NT2/D1 (cell line): Measurements from ENCODE around the gene AHDC1.
A peak's percentile ranks its signal among the peaks of the same experiment; 100 is the strongest.

Experiments
- DNase-seq: peaks from one replicate; pipeline ENCODE4 v3.0.0-alpha.2; 2011; ENCODE audit warnings: low read depth, low spot score
- H3K27me3 ChIP-seq: 2 replicates; pipeline ENCODE4 v1.6.0; 2011; ENCODE audit warnings: mild to moderate bottlenecking; ENCODE audit not compliant: insufficient read length, insufficient read depth
- H3K36me3 ChIP-seq: 2 replicates; pipeline ENCODE4 v1.6.1; 2011; ENCODE audit warnings: mild to moderate bottlenecking, low read length, mixed read lengths; ENCODE audit not compliant: insufficient read depth, insufficient read length
- H3K4me1 ChIP-seq: 2 replicates; pipeline ENCODE4 v1.5.1; 2011; ENCODE audit not compliant: insufficient read depth, insufficient read length
- H3K4me3 ChIP-seq: 2 replicates; pipeline ENCODE4 v1.5.1; 2011; ENCODE audit warnings: low read depth; ENCODE audit not compliant: insufficient read length
- H3K9ac ChIP-seq: 2 replicates; pipeline ENCODE4 v1.6.0; 2011; ENCODE audit warnings: low read depth; ENCODE audit not compliant: insufficient read length
- H3K9me3 ChIP-seq: 2 replicates; pipeline ENCODE4 v1.5.1; 2011; ENCODE audit warnings: mild to moderate bottlenecking, low read length; ENCODE audit not compliant: insufficient read depth
- SUZ12 ChIP-seq: IDR thresholded peaks from 2 replicates; pipeline ENCODE4 v1.6.1; 2011; ENCODE audit not compliant: insufficient read length, insufficient read depth; ENCODE audit errors: extremely low read depth
- YY1 ChIP-seq: IDR thresholded peaks from 2 replicates; pipeline ENCODE4 v1.6.1; 2011; ENCODE audit not compliant: insufficient read length, insufficient read depth
- ZNF274 ChIP-seq: IDR thresholded peaks from 2 replicates; pipeline ENCODE4 v1.6.1; 2011; ENCODE audit warnings: mild to moderate bottlenecking, low read depth, low read length

Gene AHDC1

DNA sequence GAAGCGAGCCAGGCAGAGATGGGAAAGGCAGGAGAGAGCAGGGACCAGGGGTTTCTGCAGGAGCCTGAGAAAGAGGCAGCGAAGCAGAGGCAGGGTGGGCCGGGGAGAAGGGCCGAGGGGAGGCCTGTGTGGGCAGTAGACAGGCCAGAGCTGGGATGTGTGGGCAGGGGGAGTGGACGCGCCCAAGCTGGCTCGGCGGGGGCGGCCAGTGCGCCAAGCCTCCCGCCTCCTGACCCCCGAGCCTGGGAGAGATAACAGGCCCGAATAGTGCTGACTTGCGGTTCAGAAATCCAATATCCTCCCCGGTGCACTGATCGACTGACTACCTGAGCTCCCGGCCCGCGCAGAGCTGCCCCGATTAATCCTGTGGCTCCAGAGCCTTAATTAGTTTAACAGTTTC is 41.9 kb downstream of the AHDC1 start:
- peaks cover 77% of the 10 kb centered on the region for H3K4me1 ChIP-seq
- H3K27me3 ChIP-seq, result no peaks in the 10 kb centered on the region
- peaks cover 39% of the 10 kb centered on the region for H3K36me3 ChIP-seq
- TF ChIP-seq ZNF274, result no peak
- no peak for TF ChIP-seq SUZ12
- no peak for TF ChIP-seq YY1
- H3K9me3 ChIP-seq, result no peaks in the 10 kb centered on the region
- no peak overlapping the region for H3K4me3 ChIP-seq
- peak overlapping the region; percentile 59 for H3K9ac ChIP-seq
- no peak for DNase-seq

DNA sequence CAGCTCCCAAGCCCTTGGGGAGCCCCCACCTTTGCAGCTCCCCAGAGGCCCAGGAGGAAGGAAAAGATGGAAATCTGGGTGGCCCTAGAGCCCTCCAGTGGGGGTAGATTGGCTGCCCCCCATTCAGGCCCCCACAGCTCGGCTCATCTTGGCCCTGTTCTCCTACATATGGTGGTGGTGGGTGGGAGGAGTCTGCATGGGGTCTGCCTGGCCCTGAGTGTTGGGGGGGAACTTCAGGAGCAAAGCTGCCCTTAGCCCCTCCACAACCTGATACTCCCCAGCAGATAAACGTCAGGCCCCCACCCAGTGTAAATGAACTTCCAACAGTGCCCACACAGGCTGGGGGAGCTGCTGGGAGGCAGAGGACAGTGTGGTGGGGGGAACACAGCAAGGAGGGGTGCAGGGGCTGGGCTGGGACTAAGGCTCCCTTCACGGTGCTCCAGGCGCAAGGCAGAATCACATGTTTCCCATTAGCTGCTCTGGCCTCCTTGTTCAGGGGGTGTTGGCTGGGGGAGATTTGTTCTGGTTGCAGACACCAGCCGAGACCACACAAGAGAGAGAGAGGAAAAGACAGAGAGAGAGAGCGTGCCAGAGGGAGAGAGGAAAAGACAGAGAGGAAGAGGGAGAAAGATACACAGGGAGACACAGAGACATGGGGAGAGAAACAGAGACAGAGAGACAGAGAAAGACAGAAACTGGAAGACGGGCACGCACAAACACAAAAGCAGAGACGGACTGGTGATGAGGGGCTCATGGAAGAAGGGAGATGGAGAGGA is 42.6 kb downstream of the AHDC1 start:
- peak overlapping the region; percentile 64 for H3K9ac ChIP-seq
- peaks cover 71% of the 10 kb centered on the region for H3K4me1 ChIP-seq
- no peak for DNase-seq
- TF ChIP-seq ZNF274 (no peak), SUZ12 (no peak), YY1 (no peak)
- H3K4me3 ChIP-seq, result no peak overlapping the region
- peaks cover 39% of the 10 kb centered on the region for H3K36me3 ChIP-seq
- H3K27me3 ChIP-seq, result no peaks in the 10 kb centered on the region
- no peaks in the 10 kb centered on the region for H3K9me3 ChIP-seq

DNA sequence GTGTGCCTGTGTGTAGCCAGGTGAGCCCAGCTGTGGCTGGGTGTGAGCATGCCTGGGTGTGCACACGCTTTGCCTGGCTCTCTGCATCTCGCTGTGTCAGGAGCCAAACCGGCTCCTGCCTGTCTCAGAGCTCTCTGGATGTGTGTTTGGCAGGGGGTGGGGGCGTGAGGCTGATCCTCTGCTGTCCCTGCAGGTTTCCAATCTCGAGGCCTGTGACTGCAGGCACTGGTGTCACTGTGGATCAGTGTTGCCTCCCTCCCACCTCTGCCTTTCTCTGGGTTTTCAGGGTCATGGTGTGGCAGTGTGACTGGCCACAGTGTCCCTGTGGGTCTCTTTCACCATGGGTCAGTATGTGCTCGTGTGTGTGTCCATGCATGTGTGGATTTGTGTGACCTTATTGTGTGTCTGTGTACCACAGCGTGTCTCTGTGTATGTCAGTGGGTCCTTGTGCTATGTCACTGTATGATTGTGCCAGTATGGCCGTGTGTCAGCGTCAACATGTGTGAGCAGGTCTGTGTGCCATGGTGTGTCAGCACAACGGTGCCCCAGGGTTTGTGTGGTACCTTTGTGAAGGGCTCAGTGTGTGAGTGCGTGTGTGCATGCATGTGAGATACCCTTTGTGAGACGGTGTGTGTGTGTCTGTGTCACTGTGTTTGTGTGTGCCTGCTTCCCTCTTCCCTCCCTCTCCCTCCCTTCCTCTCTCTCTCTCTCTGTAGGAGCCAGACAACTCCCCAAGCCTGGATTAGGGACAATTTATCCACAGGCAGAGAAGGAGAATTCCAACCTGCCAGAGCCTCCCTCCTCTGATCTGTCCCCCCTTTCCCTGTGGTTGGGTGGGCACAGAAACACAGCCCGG is 43.4 kb downstream of the AHDC1 start:
- peaks cover 70% of the 10 kb centered on the region for H3K4me1 ChIP-seq
- no peaks in the 10 kb centered on the region for H3K27me3 ChIP-seq
- no peak for DNase-seq
- no peaks in the 10 kb centered on the region for H3K9me3 ChIP-seq
- H3K4me3 ChIP-seq, result no peak overlapping the region
- TF ChIP-seq YY1 (no peak), ZNF274 (no peak), SUZ12 (no peak)
- peaks cover 33% of the 10 kb centered on the region for H3K36me3 ChIP-seq
- peak overlapping the region; percentile 64 for H3K9ac ChIP-seq

DNA sequence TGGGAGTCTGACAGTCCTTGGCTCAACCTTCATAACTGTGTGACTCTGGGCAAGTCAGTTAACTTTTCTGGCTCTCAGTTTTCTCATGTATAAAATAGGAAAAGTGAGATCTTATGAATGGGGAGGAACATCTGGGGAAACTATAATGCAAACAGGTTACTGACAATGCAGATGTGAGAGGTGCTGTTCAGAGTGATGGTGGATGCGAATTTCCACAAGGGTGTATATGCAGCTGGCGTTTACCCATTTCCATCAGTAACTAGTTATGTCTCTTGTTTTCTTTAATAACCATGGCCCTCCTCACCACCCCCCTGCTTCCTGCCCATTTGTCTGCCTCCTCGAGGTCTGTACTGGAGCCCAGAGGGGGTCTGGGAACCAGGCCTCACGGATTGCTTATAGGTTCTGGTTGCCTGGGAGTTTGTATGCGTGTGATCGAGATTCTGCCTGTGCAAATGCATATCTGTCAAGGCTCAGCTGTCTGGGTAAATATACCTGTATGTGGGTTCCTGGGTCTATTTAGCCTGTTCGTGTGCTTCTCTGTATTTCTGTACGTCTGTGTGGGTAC is 44.4 kb downstream of the AHDC1 start:
- no peak overlapping the region for H3K4me3 ChIP-seq

DNA sequence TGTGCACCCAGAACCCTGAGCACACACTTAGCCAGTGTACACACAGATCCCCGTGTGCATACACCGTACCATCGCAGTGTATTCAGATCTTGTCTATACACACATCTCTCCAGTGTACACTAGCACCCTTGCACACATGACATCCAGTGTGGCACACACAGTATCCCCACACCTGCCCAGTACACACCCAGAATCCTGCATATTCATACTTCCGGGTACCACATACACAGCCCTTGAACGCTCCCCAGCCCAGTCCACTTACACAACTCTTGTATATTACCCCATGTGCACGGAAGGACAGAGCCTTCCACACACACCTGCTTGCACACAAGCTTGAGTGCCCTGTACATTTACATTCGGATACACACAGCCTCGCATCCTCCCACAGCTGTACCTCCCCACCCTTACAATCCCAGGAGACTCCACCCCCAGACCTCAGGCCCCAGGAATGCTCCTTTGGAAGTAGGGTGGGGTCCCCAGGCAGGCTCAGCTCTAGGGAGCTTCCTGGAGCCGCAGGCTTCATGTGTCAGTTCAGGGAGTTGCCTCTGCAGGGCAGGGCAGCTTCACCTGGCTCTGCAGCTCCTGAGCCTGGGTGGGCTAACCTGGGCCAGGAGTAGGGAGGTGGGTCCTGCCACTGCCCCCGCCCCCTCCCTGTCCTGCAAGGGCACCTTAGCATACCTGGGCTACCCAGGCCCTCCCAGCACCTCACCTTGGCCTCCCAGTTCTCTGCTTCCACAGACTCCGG is 46.2 kb downstream of the AHDC1 start:
- no peak for DNase-seq
- Histone ChIP-seq H3K9ac (peak overlapping the region; percentile 58), H3K27me3 (no peaks in the 10 kb centered on the region), H3K4me3 (no peak overlapping the region), H3K9me3 (no peaks in the 10 kb centered on the region), H3K36me3 (peaks cover 57% of the 10 kb centered on the region), H3K4me1 (peaks cover 54% of the 10 kb centered on the region)
- no peak for TF ChIP-seq YY1
- no peak for TF ChIP-seq ZNF274
- TF ChIP-seq SUZ12, result no peak

More for the DNA sequence above, 44.4 kb downstream of the AHDC1 start:
- Histone ChIP-seq H3K36me3 (peaks cover 39% of the 10 kb centered on the region), H3K27me3 (no peaks in the 10 kb centered on the region), H3K4me1 (peaks cover 70% of the 10 kb centered on the region), H3K9ac (no peak overlapping the region), H3K9me3 (no peaks in the 10 kb centered on the region)
- TF ChIP-seq YY1 (no peak), SUZ12 (no peak), ZNF274 (no peak)
- DNase-seq, result no peak

DNA sequence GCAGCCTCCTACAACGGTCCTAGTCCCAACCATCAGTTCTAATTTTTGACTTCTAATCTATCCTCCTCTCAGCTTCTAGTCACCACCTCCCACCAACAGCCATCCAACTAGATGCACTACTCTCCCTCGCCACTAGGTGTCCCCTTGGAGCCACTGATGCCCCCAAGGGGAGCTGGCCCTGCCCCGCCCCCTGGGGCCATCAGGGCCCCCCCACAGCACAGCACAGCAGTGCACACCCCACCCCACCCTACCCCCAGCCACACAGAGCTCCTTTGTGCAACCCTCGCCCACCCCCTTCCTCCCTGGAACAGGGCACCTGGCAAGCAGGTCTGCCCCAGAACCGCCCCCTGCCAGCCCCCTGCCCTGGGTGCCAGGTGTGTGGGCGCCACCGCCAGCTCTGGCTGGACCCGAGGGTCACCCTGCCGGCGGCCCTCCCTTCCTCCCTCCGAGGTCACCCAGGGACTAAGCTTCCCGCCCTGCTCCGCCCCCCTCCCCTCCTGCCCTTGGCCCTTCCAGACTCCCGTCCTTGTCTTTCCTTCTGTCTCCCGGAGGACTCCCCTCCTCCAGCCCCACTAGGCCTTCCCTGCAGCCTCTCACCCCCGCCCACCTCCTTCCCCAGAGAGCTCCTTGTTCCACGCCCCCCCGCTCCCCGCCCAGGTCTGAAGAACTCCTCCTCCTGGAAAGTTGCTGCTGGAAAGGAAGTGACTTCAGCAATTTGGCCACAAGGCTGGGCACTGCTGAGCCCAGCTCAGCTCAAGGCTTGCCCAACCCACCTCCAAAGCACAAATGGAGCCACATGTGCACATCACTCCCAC is 47.0 kb downstream of the AHDC1 start:
- TF ChIP-seq ZNF274 (no peak), SUZ12 (no peak), YY1 (no peak)
- Histone ChIP-seq H3K36me3 (peaks cover 65% of the 10 kb centered on the region), H3K27me3 (no peaks in the 10 kb centered on the region), H3K4me3 (no peak overlapping the region), H3K4me1 (peaks cover 49% of the 10 kb centered on the region), H3K9ac (peak overlapping the region; percentile 57), H3K9me3 (no peaks in the 10 kb centered on the region)
- peak; percentile 97 for DNase-seq
